GM13977 (cell line): Measurements from ENCODE around the gene DENND1B.

Experiments
- DNase-seq: peaks from one replicate; pipeline ENCODE4 v3.0.0; 2012; ENCODE audit warnings: low spot score
- CTCF ChIP-seq: IDR thresholded peaks from 2 replicates; pipeline ENCODE4 v1.5.1; 2012; ENCODE audit warnings: mild to moderate bottlenecking, control low read depth; ENCODE audit not compliant: insufficient read depth; ENCODE audit errors: extremely low read depth, missing control alignments
- in situ Hi-C: fragments of 300-500 bp; cut with MboI; formaldehyde crosslinking; loops from one replicate; pipeline ENCODE4 v1.12.0; 2022; ENCODE audit warnings: low sequenced_read_pairs, low pct_unique_long_range_greater_than_20kb, mixed read lengths, inconsistent platforms; ENCODE audit not compliant: unreplicated experiment

Gene DENND1B

GRCh38 chr1:197481101-197481500 is 294.2 kb downstream of the DENND1B start:
- no peak for DNase-seq
- no peak for TF ChIP-seq CTCF
- in situ Hi-C loops, result no loop called here

- in situ Hi-C loops, result no loop called here
- no peak for DNase-seq
- no peak for TF ChIP-seq CTCF
Measured at GRCh38 chr1:197480446-197480845, 294.8 kb downstream of the DENND1B start.

- no peak for TF ChIP-seq CTCF
- in situ Hi-C loops, result no loop called here
- no peak for DNase-seq
Measured at GRCh38 chr1:197472141-197472540, 303.1 kb downstream of the DENND1B start.

GRCh38 chr1:197471248-197471985 is 303.9 kb downstream of the DENND1B start:
- in situ Hi-C loops, result no loop called here
- no peak for DNase-seq
- TF ChIP-seq CTCF, result no peak

GRCh38 chr1:197470330-197470729 is 304.9 kb downstream of the DENND1B start:
- no peak for DNase-seq
- TF ChIP-seq CTCF, result no peak
- in situ Hi-C loops, result no loop called here

GRCh38 chr1:197469620-197470210 is 305.6 kb downstream of the DENND1B start:
- no peak for TF ChIP-seq CTCF
- in situ Hi-C loops, result no loop called here
- no peak for DNase-seq
